H1 (cell line): ENCODE measurements around the gene UGT1A9. TPM values are rescaled to one million over a fixed set of nuclear protein-coding genes. Genes with fewer than 3 reads are reported as not detected.

ENCODE experiments used
- CHD7 ChIP-seq: fragments of 300-600 bp; sonication (generic); IDR thresholded peaks from 2 replicates; pipeline ENCODE4 v1.7.1; 2012; ENCODE audit warnings: low read length, moderate library complexity, mild to moderate bottlenecking, inconsistent platforms; ENCODE audit not compliant: insufficient replicate concordance
- RBBP5 ChIP-seq: IDR thresholded peaks from 2 replicates; pipeline ENCODE4 v1.7.1; 2012; ENCODE audit warnings: low read depth, mild to moderate bottlenecking, inconsistent platforms, low read length, moderate library complexity, borderline replicate concordance
- polyA plus RNA-seq, 7 experiments: library from polyadenylated mRNA; depleted of rRNA in 3 of 7; stranded (reverse) in 5 of 7; unstranded in 2 of 7; fragments of >200 nt in 5 of 7; fragments of 200-250 nt in 2 of 7; gene quantifications; 1 replicate in 5 of 7; 2 replicates in 1 of 7; 4 replicates in 1 of 7; pipeline versions ENCODE4 v1.2.1 to v1.2.3, GENCODE V29; 2011 to 2013; ENCODE audit warnings: missing spikeins in 2 of 7, mixed read lengths in 2 of 7
- total RNA-seq: library from RNA; stranded (reverse); fragmentation: NEBNext Ultra II Directional; extraction: Animal tissue kit (Norgen Biotek cat#: 25700); gene quantifications from 2 replicates; pipeline ENCODE4 v1.2.1, GENCODE V29; 2021

Gene UGT1A9
- total and polyA plus RNA-seq, 2 of the 8 experiments (the other 6 are each of a cell fraction or from before 2014, with no cell fraction given) = not detected

DNA sequence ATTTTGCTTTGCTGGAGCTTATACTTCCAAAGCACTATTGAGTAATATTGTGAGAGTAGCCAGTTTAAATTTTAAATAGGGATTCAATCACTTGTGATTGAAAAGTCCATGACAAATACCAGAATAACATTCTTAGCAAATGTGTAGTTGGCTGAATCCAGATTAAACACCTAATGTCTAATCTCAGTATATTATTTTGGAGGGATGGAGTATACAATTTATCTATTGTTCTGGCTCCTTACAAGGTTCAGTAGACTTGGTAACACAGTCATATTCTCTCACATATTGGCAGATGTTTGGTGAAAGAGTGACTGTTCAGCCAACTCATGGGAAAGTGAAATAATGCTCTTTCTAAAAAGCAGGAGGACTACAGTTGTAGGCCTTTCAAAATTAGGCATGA is 2.2 kb downstream of the UGT1A9 start (continued):
- TF ChIP-seq CHD7 (no peak), RBBP5 (no peak)
